Measurements from ENCODE around the gene RTCA. TPM values are rescaled to one million over a fixed set of nuclear protein-coding genes. Genes with fewer than 3 reads are reported as not detected.

RTCA gene
- total RNA-seq, 1 donor from 2014 or later = 29.6 TPM

DNA sequence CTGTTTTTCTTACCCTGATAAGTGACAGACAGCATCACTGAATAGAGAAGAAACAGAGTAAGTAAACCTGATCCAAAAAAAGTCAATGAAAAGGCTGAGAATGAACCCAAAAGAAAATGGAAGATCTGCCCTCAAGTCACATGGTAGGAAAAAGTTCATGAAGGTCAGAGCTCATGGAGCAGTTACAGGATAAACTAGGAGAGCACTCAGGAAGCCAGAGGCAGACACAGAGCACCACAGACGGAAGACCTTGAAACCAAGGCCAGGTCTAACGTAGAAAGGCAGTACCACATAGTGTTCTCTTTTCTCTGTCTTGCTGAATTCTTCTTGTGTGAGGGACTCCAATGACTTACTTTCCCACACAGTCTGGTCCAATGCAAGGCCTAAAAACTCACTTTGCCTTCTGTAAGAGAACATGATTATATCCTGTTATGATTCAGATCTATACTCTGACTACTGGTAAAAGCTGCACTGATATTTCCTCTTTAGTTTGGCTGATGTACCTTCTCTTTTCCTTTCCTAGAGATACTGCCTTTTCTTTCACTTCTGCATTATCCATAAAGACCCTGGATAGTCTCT, 40.8 kb downstream of the RTCA start:
- H3K36me3 Mint-ChIP-seq (ENCODE audit: low read depth) = no peaks in the 10 kb centered on the region
- no peak overlapping the region for H3K27ac Mint-ChIP-seq (ENCODE audit: unreplicated experiment)
- no peaks in the 10 kb centered on the region for H3K27me3 Mint-ChIP-seq (ENCODE audit: low read depth)
- no peak overlapping the region for H3K4me3 Mint-ChIP-seq
- H3K9me3 Mint-ChIP-seq = peaks cover 4% of the 10 kb centered on the region
- no peak for DNase-seq (ENCODE audit: low read depth, low spot score)
- H3K4me1 Mint-ChIP-seq = no peaks in the 10 kb centered on the region
- TF ChIP-seq CTCF (conservative IDR thresholded peaks at IDR 0.05) = no peak

DNA sequence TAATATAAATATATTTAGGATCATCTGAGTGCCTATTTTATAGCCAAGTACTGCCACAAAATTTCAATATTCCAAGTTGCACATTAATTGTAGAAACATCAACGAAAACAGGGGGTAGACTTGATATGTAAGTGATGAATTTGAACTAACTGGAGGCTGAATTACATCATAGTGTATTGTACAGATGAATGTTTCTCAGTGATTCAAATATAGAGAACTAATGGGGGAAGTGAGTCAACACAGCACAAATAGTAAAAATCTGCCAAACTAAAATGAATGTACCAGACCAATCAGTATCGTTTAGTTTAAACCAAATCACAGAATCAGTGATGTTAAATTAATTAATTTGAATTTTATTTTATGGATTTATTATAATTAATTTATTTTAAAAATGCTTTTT, 42.8 kb downstream of the RTCA start:
- DNase-seq (ENCODE audit: low read depth, low spot score) = no peak

DNA sequence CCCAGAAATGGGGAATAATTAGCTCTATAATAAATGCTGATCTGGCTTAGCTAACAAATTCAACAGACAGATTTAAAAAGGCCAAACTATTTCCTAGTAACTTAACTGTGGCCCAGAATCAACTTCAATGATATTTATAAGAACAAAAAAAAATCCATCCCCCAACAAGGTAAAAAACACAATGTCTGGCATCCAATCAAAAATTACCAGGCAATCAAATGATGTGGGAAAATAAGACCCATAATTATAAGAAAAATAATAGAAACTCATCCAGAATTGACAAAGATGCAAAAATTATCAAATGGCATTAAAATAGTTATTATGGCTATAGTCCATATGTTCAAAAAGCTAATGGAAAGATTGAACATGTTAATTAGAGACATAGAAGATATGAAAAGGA, 43.8 kb downstream of the RTCA start:
- H3K9me3 Mint-ChIP-seq = peaks cover 4% of the 10 kb centered on the region
- H3K27me3 Mint-ChIP-seq (ENCODE audit: low read depth) = peaks cover 3% of the 10 kb centered on the region
- no peak for TF ChIP-seq CTCF (conservative IDR thresholded peaks at IDR 0.05)
- no peak for DNase-seq (ENCODE audit: low read depth, low spot score)
- H3K27ac Mint-ChIP-seq (ENCODE audit: unreplicated experiment) = no peak overlapping the region
- H3K4me1 Mint-ChIP-seq = no peaks in the 10 kb centered on the region
- H3K4me3 Mint-ChIP-seq = no peak overlapping the region
- H3K36me3 Mint-ChIP-seq (ENCODE audit: low read depth) = no peaks in the 10 kb centered on the region

More for the DNA sequence above, 42.8 kb downstream of the RTCA start:
- Mint-ChIP-seq H3K36me3 (ENCODE audit: low read depth) (no peaks in the 10 kb centered on the region), H3K4me1 (no peaks in the 10 kb centered on the region), H3K9me3 (peaks cover 4% of the 10 kb centered on the region), H3K4me3 (no peak overlapping the region), H3K27me3 (ENCODE audit: low read depth) (peaks cover 3% of the 10 kb centered on the region), H3K27ac (ENCODE audit: unreplicated experiment) (no peak overlapping the region)
- TF ChIP-seq CTCF (conservative IDR thresholded peaks at IDR 0.05) = no peak

DNA sequence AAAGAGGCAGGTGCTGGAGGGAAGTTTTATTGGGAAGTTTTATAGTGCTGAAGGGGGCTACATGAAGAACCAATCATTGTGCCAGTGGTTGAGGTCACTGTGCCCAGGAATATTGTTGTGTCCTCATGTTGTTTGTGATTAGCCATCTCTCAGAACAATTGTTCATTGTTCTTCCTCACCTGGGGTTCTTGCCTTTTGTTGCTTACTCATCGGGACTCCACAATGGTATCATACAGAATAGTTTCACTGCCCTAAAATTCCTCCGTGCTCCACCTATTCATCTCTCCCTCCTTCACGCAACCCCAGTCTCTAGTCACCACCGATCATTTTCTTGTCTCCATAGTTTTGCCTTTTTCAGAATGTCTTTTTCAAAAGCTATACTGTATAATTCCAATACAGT, 47.4 kb downstream of the RTCA start:
- no peak overlapping the region for H3K4me3 Mint-ChIP-seq
- no peak overlapping the region for H3K27ac Mint-ChIP-seq (ENCODE audit: unreplicated experiment)
- H3K27me3 Mint-ChIP-seq (ENCODE audit: low read depth) = peaks cover 6% of the 10 kb centered on the region
- no peaks in the 10 kb centered on the region for H3K4me1 Mint-ChIP-seq
- no peak for DNase-seq (ENCODE audit: low read depth, low spot score)
- peaks cover 2% of the 10 kb centered on the region for H3K9me3 Mint-ChIP-seq
- H3K36me3 Mint-ChIP-seq (ENCODE audit: low read depth) = no peaks in the 10 kb centered on the region
- no peak for TF ChIP-seq CTCF (conservative IDR thresholded peaks at IDR 0.05)

GRCh38 chr1:100316622-100317021, 50.6 kb downstream of the RTCA start:
- Mint-ChIP-seq H3K4me3 (no peak overlapping the region), H3K9me3 (no peaks in the 10 kb centered on the region), H3K27me3 (ENCODE audit: low read depth) (peaks cover 6% of the 10 kb centered on the region), H3K27ac (ENCODE audit: unreplicated experiment) (no peak overlapping the region), H3K4me1 (no peaks in the 10 kb centered on the region), H3K36me3 (ENCODE audit: low read depth) (no peaks in the 10 kb centered on the region)
- no peak for DNase-seq (ENCODE audit: low read depth, low spot score)
- no peak for TF ChIP-seq CTCF (conservative IDR thresholded peaks at IDR 0.05)
